ENCODE data around the gene CLHC1. TPM values are rescaled to one million over a fixed set of nuclear protein-coding genes. Genes with fewer than 3 reads are reported as not detected.

The CLHC1 gene
- total and polyA plus RNA-seq, 2 of the 8 experiments (the other 6 are each of a cell fraction or from before 2014, with no cell fraction given) = 2.6 to 10.8 TPM

GRCh38 chr2:55164534-55165480 lies 67.3 kb downstream of the CLHC1 start:
- WGBS, 2 experiments (ENCODE audit: extremely low coverage in 1 of 2, insufficient coverage in 1 of 2, insufficient read length in 1 of 2, insufficient replicate concordance in 2 of 2, low coverage in 1 of 2, low lambda C conversion rate in 2 of 2, missing lambda C conversion rate in 1 of 2) = 88% methylated on average over 12 of the region's 12 CpGs; no CpG with 5 or more reads in 1 of the 2 experiments
- Histone ChIP-seq H2AK5ac (ENCODE audit: low read depth, low read length) (no peak overlapping the region), H2BK20ac (ENCODE audit: low read length) (no peak overlapping the region), H3K27me3 (replicated peaks in 1 of 4; ENCODE audit: control insufficient read depth in 3 of 4, extremely low read depth in 1 of 4, insufficient read depth in 3 of 4, low read length in 3 of 4) (no peaks in the 10 kb centered on the region), H3K9me3 (ENCODE audit: insufficient read depth in 2 of 2, low read depth in 1 of 2, low read length in 1 of 2) (no peaks in the 10 kb centered on the region), H3K9ac (replicated peaks in 1 of 4; ENCODE audit: extremely low read depth in 1 of 4, low read depth in 3 of 4, low read length in 3 of 4) (no peak overlapping the region), H3K27ac (ENCODE audit: low read depth, low read length) (no peak overlapping the region), H2BK15ac (ENCODE audit: low read length) (no peak overlapping the region), H3K14ac (ENCODE audit: insufficient read length) (no peak overlapping the region), H2BK12ac (ENCODE audit: low read depth, low read length) (no peak overlapping the region), H3K4me3 (ENCODE audit: extremely low read depth in 1 of 4, insufficient read depth in 2 of 4, low read depth in 3 of 4, low read length in 4 of 4) (no peak overlapping the region), H4K8ac (ENCODE audit: extremely low read depth, insufficient read depth, low read length) (no peak overlapping the region), H3K4ac (replicated peaks; ENCODE audit: insufficient read length, low read depth, low read length) (no peak overlapping the region), H3K23ac (ENCODE audit: insufficient read length) (no peak overlapping the region), H3K36me3 (ENCODE audit: control insufficient read depth in 2 of 4, insufficient read depth in 4 of 4, low read length in 3 of 4) (no peaks in the 10 kb centered on the region), H3K4me2 (ENCODE audit: insufficient read depth in 1 of 2, low read depth in 2 of 2, low read length in 2 of 2) (no peak overlapping the region), H3K56ac (replicated peaks; ENCODE audit: insufficient read length, low read depth, low read length) (no peak overlapping the region), H4K5ac (ENCODE audit: insufficient read length, low read depth, low read length) (no peak overlapping the region), H3K79me2 (ENCODE audit: control insufficient read depth in 1 of 2, insufficient read depth in 2 of 2, low read length in 2 of 2) (no peaks in the 10 kb centered on the region), H3K4me1 (replicated peaks in 1 of 4; ENCODE audit: control insufficient read depth in 3 of 4, insufficient read depth in 4 of 4, low read length in 3 of 4) (peaks cover 0 to 19% (median 8%) of the 10 kb centered on the region in 4 experiments; a peak in 4 of 7 replicates), H2BK5ac (ENCODE audit: low read depth, low read length) (no peak overlapping the region), H2AFZ (ENCODE audit: low read length) (no peak overlapping the region), H2BK120ac (replicated peaks; ENCODE audit: low read depth, low read length) (no peak overlapping the region), H3K18ac (ENCODE audit: extremely low read depth, low read length) (no peak overlapping the region; the same call in 1 of the 2 replicates), H3K23me2 (ENCODE audit: low read depth, low read length) (no peaks in the 10 kb centered on the region), H4K20me1 (replicated peaks in 1 of 2; ENCODE audit: control insufficient read depth in 1 of 2, insufficient read depth in 2 of 2, low read length in 2 of 2) (no peaks in the 10 kb centered on the region), H3K79me1 (ENCODE audit: low read depth, low read length) (no peaks in the 10 kb centered on the region), H4K91ac (replicated peaks; ENCODE audit: insufficient read length, low read length) (no peak overlapping the region)
- ChIA-PET CTCF (ENCODE audit: partially characterized antibody) (interaction anchor here (0.6 to 4.6 kb wide), 11 partner anchors 9 to 459 kb away, joined by 3 to 15 read pairs (median 3); partner anchors contain the start of gene RTN4), POLR2A (ENCODE audit: partially characterized antibody) (interaction anchor here (1.9 kb wide), 1 partner anchor 114 kb away, joined by 10 read pairs; the partner anchor contains the start of gene RTN4)
- FAIRE-seq (no peak), DNase-seq (ENCODE audit: low read depth in 1 of 2, low spot score in 2 of 2) (no peak)
- TF ChIP-seq KDM5A (IDR thresholded peaks at IDR 0.05; ENCODE audit: low read length) (no peak), CHD2 (IDR thresholded peaks at IDR 0.05; ENCODE audit: low read length) (no peak), SIRT6 (IDR thresholded peaks at IDR 0.05; ENCODE audit: low read length) (no peak), CBX5 (IDR thresholded peaks at IDR 0.05; ENCODE audit: low read depth, low read length) (no peak), FOSL1 (IDR thresholded peaks at IDR 0.05; ENCODE audit: insufficient read depth, low read depth, low read length) (no peak), ZNF274 (IDR thresholded peaks at IDR 0.05; ENCODE audit: borderline replicate concordance, extremely low read depth, low read length) (no peak), RFX5 (IDR thresholded peaks at IDR 0.05; ENCODE audit: borderline replicate concordance, low read depth, low read length) (no peak), EP300 (IDR thresholded peaks at IDR 0.05; ENCODE audit: borderline replicate concordance in 1 of 2, low read depth in 2 of 2, low read length in 2 of 2) (no peak), RAD21 (IDR thresholded peaks at IDR 0.05 in 1 of 2, conservative IDR thresholded peaks at IDR 0.05 in 1 of 2; ENCODE audit: low read depth in 2 of 2, low read length in 2 of 2) (no peak)
